ENCODE data around the gene SYNE3.

Gene SYNE3

GRCh38 chr14:95540236-95540855 is 23.9 kb upstream of the SYNE3 start:
- DNase-seq (ENCODE audit: low read depth): no peak

GRCh38 chr14:95538801-95539509 is 22.5 kb upstream of the SYNE3 start:
- DNase-seq (ENCODE audit: low read depth): no peak

DNA sequence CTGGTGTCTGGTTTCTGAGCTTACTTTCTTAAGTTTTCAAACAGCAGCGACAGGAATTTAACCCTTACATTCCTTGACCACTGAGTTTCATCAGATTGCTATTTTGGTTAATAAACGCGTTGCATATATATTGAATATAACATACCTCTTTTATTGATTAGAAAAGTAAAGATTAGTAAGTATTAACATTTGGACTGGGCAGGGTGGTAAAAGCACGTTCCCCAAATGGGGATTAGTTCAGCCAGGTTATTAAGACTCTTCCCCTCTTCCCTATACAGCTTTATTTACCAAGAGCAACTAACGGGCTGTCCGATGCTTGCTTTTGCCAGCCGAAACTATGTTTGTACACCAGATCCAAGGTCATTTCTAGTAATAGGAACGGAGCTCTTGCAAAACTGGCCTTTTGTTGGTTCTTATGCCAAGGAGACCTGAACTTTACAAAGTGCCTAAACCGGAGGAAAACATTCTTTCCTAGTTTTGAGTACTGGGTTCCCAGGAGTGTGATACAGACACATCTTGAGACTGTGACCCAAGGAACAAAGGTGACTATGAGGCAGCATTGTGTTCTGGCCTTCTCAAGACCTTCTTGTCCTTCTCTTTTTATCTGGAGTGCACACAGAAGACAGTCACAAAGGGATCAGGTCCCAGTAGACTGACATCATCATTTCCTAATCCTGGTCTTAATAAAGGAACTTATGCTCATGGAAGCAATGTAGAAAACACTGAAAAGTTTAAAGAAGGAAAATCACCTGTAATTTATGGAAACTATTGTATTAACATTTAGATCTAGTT is 21.0 kb upstream of the SYNE3 start:
- DNase-seq (ENCODE audit: low read depth): no peak

GRCh38 chr14:95536671-95537070 is 20.2 kb upstream of the SYNE3 start:
- DNase-seq (ENCODE audit: low read depth): no peak

DNA sequence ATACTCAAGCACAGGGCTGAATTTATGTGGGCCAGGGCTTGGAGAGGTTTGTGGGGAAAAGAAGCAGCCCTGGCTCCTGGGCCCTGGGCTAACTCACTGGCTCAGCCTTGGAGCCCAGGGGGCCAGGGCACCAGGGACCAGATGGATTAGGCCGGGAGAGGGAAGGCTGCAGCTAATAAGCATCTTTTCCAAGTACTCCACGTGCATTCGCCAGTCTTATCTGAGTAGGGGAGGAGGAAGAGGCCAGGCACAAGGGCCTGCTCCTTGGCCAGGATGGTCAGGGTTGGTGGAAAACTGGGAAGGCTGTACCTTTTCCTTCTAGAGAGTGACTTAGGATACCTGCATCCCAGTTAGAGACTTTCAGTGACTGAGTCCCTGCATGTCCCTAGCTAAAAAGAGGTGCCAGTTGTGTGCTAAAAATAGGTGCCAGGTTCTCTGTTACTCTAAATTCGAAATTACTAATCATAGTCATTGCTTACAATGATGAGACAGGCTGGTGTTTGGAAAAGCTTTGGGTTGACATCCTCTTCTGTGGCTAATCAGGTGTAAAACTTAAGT is 19.7 kb upstream of the SYNE3 start:
- no peak for DNase-seq (ENCODE audit: low read depth)

GRCh38 chr14:95535226-95536021 is 19.0 kb upstream of the SYNE3 start:
- no peak for DNase-seq (ENCODE audit: low read depth)

- peak; percentile 95 for DNase-seq (ENCODE audit: low read depth)
Measured at GRCh38 chr14:95534299-95535225, 18.1 kb upstream of the SYNE3 start, which contains the start of gene GLRX5. TSS of gene GLRX5 (plus strand) at chr14:95535050. CDS start at chr14:95535090, 40 bp downstream.

GRCh38 chr14:95533822-95534221 is 17.4 kb upstream of the SYNE3 start:
- no peak for DNase-seq (ENCODE audit: low read depth)

DNA sequence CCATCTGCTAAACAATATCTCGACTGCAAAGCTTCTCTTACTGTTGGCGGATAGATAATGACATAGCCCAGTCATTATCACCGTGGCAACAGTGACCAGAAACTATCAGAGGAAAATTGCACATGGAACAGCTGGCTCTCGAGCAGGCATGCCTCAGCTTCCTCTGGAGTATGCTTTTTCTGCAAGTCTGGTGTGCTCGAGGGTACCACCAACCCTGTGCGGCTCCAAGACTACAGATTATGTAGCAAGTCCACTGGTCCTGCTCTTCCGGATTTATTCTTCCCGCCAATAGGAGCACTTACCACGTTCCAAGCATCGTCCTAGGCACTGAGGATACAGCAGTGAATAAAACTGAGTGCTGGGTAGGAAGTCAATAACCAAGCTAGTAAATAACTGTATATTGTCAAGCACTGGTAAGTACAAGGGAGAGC is 17.0 kb upstream of the SYNE3 start:
- no peak for DNase-seq (ENCODE audit: low read depth)

- DNase-seq (ENCODE audit: low read depth): no peak
Measured at GRCh38 chr14:95531969-95532368, 15.5 kb upstream of the SYNE3 start.

- DNase-seq (ENCODE audit: low read depth): no peak
Measured at GRCh38 chr14:95531473-95531872, 15.0 kb upstream of the SYNE3 start.

DNA sequence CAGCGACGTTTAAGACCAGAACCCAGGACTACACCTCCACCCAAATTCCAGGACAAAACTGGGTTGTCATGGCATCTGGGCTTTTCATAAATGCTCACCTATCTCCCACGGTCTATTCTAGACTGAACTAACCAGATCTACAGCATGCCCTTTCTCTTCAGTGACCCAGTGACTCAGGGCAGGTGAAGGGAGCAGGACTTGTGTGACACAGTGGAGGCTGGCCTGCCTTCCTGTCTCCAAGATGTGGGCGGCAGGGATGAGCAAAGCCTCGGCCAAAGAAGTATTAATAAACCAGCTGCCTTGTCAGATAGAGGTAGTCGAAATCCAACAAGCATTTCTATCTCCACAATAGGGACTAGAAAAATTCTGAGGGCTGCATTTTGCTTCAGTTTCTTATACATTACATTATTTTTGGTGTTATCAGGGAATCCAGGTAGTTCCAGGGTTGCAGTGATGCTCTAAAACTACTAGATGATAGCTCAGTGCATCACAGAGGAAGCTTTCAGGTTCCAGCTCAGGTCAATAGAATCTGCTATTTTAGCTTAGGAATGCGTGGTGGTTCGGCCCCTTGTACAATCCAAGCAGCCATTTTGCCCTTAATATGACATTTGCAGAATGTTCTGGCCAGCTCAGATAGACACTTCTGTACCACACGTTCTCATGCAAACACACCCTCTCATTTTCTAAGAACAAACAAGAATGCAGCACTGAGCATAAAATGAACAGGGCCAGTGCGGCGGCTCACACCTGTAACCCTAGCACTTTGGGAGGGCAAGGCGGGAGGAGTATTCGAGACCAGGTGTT is 14.2 kb upstream of the SYNE3 start:
- no peak for DNase-seq (ENCODE audit: low read depth)

GRCh38 chr14:95529216-95529615 is 12.8 kb upstream of the SYNE3 start:
- no peak for DNase-seq (ENCODE audit: low read depth)

DNA sequence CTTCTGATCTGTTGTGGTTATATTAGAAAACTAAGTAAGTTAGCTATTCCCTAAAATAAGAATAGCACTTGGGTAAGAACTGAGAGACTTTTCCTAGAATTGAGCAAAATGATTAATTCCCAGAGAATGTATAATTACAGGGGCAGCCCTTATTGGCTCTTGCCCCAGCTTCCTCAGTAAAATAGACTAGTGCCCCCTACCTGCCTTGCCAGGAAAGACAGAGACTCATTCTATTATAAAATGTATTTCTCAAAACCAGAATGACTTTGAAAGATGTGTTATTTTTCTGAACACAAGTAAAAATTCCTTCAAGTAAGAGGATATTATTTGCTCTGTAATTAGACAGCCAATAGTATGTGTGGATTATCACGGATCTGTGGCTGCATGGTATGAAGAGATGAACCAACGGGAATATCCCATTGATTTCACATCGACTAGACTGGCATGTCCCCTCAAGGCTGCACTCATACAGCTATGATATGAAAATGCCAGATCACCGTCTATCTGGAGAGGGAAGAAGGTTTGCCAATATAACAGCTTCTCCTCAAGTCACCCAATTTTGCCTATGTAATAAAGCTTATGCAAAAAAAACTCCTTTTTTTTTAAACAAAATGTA is 11.0 kb upstream of the SYNE3 start:
- DNase-seq (ENCODE audit: low read depth): peak; percentile 36

DNA sequence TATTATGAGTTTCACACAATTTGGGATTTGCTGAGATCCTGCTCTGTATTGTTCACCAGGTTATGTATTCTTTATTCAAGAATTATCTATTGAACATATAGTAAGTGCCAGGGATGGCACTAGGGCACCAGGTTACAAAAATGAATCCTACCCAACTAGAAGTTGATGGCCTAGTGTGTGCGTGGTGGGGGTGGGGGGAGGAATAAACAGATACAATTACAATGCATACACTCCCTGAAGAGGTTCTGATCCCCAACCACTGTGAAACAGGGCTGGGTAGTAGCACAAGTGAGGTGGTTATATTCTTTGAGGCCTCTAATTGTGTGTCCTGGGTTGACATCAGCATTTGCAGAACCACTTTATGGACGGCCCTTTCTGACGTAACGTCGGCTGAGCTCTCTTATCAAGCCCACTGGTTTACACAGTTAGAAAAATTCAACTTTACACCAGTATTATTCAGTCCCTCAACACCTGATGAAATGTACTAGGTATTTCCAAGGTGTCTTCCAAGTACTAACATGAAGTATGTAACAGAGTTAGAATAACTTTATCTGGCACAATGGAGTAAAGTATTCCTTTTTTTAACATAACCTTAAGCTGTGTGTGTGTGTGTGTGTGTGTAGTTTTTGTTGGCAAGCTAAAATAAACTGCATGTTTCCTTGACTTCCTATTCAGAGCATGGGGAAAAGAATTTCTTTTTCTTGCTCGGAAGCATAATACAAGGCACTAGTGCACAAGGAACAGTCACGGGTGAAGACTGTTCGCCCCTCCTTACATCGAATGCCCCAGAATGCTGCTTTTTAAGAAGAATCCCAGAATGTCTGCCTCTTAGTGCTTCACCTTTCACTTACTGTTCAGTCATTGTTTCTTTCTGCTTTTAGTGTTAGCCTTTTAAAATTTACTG is 10.3 kb upstream of the SYNE3 start:
- no peak for DNase-seq (ENCODE audit: low read depth)

GRCh38 chr14:95525999-95526398 is 9.5 kb upstream of the SYNE3 start:
- no peak for DNase-seq (ENCODE audit: low read depth)

DNA sequence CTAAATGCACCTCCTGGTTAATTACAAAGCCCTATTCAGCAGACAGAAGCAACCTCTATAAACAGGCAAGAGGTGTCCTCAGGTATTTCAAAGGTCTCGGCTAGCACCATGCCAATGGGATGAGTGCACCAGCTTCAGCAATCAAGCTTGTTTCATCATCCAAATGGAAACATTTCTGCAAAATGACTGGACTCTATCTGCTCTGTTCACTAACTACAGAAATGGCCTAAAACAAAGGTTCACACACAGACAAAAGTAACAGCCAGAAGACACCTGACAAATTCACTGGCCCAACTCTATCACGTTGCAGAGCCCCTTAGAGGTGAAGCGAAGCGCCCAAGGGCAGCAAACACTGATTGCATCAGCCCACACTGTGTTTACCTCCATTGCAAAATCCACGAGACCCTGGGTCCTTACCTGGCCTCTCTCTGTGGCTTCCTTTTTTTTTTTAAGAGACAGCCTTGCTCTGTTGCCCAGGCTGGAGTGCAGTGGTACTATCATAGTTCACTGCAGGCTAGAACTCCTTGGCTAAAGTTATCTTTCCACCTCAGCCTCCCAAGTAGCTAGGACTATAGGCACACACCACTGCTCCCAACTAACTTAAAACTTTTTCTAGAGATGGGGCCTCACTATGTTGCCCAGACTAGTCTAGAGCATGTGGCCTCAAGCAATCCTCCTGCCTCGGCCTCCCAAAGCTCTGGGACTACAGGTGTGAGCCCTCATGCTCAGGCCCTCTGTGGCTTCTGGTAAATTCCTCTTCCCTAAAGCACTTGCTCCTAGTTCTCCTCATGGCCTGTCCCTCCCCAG is 8.5 kb upstream of the SYNE3 start:
- DNase-seq (ENCODE audit: low read depth): no peak

All from stimulated activated CD8-positive, alpha-beta memory T cell treated with anti-CD3 and anti-CD28 coated beads, Interleukin-15, amount 100 ng/mL, for 1 hour (primary cell).